Measurements from ENCODE around the gene EPS15. TPM values are rescaled to one million over a fixed set of nuclear protein-coding genes. Genes with fewer than 3 reads are reported as not detected.

EPS15 gene
- polyA plus RNA-seq, 1 donor (not counting 4 experiments of a cell fraction or from before 2014, with no cell fraction given) = 33.2 TPM

- Histone ChIP-seq H3K79me2 (ENCODE audit: control insufficient read depth, insufficient read depth, low read length) (no peaks in the 10 kb centered on the region), H2AFZ (ENCODE audit: control insufficient read depth, low read length) (no peak overlapping the region), H3K9me3 (ENCODE audit: control insufficient read depth, low read depth, low read length) (no peaks in the 10 kb centered on the region), H3K36me3 (ENCODE audit: control insufficient read depth in 2 of 2, extremely low read depth in 1 of 2, insufficient read depth in 2 of 2, low read length in 2 of 2) (peaks cover 0 to 1% of the 10 kb centered on the region in 2 experiments), H3K4me1 (ENCODE audit: control insufficient read depth, extremely low read depth, insufficient read depth, low read length) (no peaks in the 10 kb centered on the region), H3K27ac (ENCODE audit: control insufficient read depth, insufficient read depth, low read length) (no peak overlapping the region), H3K4me2 (ENCODE audit: control insufficient read depth, extremely low read depth, insufficient read depth, low read depth, low read length) (no peak overlapping the region), H3K9ac (ENCODE audit: control insufficient read depth, extremely low read depth, insufficient read depth, low read length) (no peak overlapping the region), H3K27me3 (ENCODE audit: control insufficient read depth, extremely low read depth, insufficient read depth, low read length) (no peaks in the 10 kb centered on the region), H3K9me1 (ENCODE audit: control insufficient read depth, extremely low read depth, insufficient read depth, low read length) (no peaks in the 10 kb centered on the region), H3K4me3 (ENCODE audit: control insufficient read depth in 2 of 3, extremely low read depth in 1 of 3, insufficient read depth in 2 of 3, low read depth in 1 of 3, low read length in 3 of 3) (no peak overlapping the region), H4K20me1 (ENCODE audit: control insufficient read depth, extremely low read depth, insufficient read depth, low read length) (no peaks in the 10 kb centered on the region)
- TF ChIP-seq CTCF (optimal IDR thresholded peaks at IDR 0.05 in 1 of 3, IDR thresholded peaks at IDR 0.05 in 1 of 3, conservative IDR thresholded peaks at IDR 0.05 in 1 of 3; ENCODE audit: extremely low read depth in 1 of 3, insufficient read depth in 2 of 3, low read length in 3 of 3) = no peak
- no peak for DNase-seq (ENCODE audit: low read depth, low spot score)
- no peak for FAIRE-seq
- dilution Hi-C loops (cut with MboI; ENCODE audit: extremely low pct_ligation_motif_present, low sequenced_read_pairs) = no loop called here
These were observed 164.7 kb downstream of the EPS15 start for GRCh38 chr1:51354416-51354815.

- no peaks in the 10 kb centered on the region for H3K9me1 ChIP-seq (ENCODE audit: control insufficient read depth, extremely low read depth, insufficient read depth, low read length)
- H3K36me3 ChIP-seq (ENCODE audit: control insufficient read depth in 2 of 2, extremely low read depth in 1 of 2, insufficient read depth in 2 of 2, low read length in 2 of 2) = peaks cover 0 to 1% of the 10 kb centered on the region in 2 experiments
- no peak overlapping the region for H3K4me3 ChIP-seq (ENCODE audit: control insufficient read depth in 2 of 3, extremely low read depth in 1 of 3, insufficient read depth in 2 of 3, low read depth in 1 of 3, low read length in 3 of 3)
- DNase-seq (ENCODE audit: low read depth, low spot score) (no peak), FAIRE-seq (no peak)
- H2AFZ ChIP-seq (ENCODE audit: control insufficient read depth, low read length) = no peak overlapping the region
- no peak overlapping the region for H3K4me2 ChIP-seq (ENCODE audit: control insufficient read depth, extremely low read depth, insufficient read depth, low read depth, low read length)
- no peaks in the 10 kb centered on the region for H3K79me2 ChIP-seq (ENCODE audit: control insufficient read depth, insufficient read depth, low read length)
- H3K9me3 ChIP-seq (ENCODE audit: control insufficient read depth, low read depth, low read length) = no peaks in the 10 kb centered on the region
- TF ChIP-seq EZH2 (IDR thresholded peaks at IDR 0.05; ENCODE audit: low read length) = no peak
- TF ChIP-seq CTCF (optimal IDR thresholded peaks at IDR 0.05 in 1 of 3, IDR thresholded peaks at IDR 0.05 in 1 of 3, conservative IDR thresholded peaks at IDR 0.05 in 1 of 3; ENCODE audit: extremely low read depth in 1 of 3, insufficient read depth in 2 of 3, low read length in 3 of 3) = no peak
- no peaks in the 10 kb centered on the region for H3K27me3 ChIP-seq (ENCODE audit: control insufficient read depth, extremely low read depth, insufficient read depth, low read length)
- no peak overlapping the region for H3K27ac ChIP-seq (ENCODE audit: control insufficient read depth, insufficient read depth, low read length)
- dilution Hi-C loops (cut with MboI; ENCODE audit: extremely low pct_ligation_motif_present, low sequenced_read_pairs) = no loop called here
- H3K9ac ChIP-seq (ENCODE audit: control insufficient read depth, extremely low read depth, insufficient read depth, low read length) = no peak overlapping the region
- no peaks in the 10 kb centered on the region for H3K4me1 ChIP-seq (ENCODE audit: control insufficient read depth, extremely low read depth, insufficient read depth, low read length)
- H4K20me1 ChIP-seq (ENCODE audit: control insufficient read depth, extremely low read depth, insufficient read depth, low read length) = no peaks in the 10 kb centered on the region
These were observed 167.2 kb downstream of the EPS15 start for GRCh38 chr1:51351907-51352306.

Measured in keratinocyte (primary cell).